Measurements from ENCODE around the gene WNT5A.

DNA sequence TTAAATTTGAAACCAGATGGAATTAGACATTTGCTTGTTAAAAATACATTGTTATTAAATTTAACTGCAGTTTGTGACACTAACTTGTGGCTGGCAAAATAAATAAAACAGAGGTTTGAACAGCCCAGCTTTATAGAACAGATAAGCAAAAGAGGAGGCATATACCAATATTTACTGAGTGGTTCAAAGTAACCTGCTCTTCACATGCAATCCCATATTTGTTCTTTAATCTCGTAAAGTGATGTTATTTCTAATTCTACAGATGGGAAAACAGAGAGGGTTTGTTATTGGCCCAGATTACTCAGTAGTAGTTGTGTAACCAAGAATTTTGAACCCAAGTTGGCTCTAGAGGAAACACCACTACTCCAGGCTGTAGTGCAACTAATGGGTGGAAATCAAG is 37.6 kb downstream of the WNT5A start:
- no peak for TF ChIP-seq EP300 (IDR thresholded peaks at IDR 0.05)
- TF ChIP-seq, protein P1, sequence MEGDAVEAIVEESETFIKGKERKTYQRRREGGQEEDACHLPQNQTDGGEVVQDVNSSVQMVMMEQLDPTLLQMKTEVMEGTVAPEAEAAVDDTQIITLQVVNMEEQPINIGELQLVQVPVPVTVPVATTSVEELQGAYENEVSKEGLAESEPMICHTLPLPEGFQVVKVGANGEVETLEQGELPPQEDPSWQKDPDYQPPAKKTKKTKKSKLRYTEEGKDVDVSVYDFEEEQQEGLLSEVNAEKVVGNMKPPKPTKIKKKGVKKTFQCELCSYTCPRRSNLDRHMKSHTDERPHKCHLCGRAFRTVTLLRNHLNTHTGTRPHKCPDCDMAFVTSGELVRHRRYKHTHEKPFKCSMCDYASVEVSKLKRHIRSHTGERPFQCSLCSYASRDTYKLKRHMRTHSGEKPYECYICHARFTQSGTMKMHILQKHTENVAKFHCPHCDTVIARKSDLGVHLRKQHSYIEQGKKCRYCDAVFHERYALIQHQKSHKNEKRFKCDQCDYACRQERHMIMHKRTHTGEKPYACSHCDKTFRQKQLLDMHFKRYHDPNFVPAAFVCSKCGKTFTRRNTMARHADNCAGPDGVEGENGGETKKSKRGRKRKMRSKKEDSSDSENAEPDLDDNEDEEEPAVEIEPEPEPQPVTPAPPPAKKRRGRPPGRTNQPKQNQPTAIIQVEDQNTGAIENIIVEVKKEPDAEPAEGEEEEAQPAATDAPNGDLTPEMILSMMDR (IDR thresholded peaks at IDR 0.05), result no peak
- TF ChIP-seq POLR2A (IDR thresholded peaks at IDR 0.05; ENCODE audit: low read depth), result no peak
- TF ChIP-seq POLR2AphosphoS5 (IDR thresholded peaks at IDR 0.05), result no peak

Measured in esophagus muscularis mucosa (tissue), 4 donors.